Epithelial cell of proximal tubule (primary cell): Measurements from ENCODE around the gene FKBP1A. TPM values are rescaled to one million over a fixed set of nuclear protein-coding genes. Genes with fewer than 3 reads are reported as not detected.

Source experiments
- DNase-seq: peaks from one replicate; pipeline ENCODE4 v3.0.0-alpha.2; 2011; ENCODE audit warnings: low read depth
- H3K4me3 ChIP-seq: 2 replicates; pipeline ENCODE4 v1.5.1; 2011; ENCODE audit warnings: low read depth, mild to moderate bottlenecking, low read length
- CTCF ChIP-seq: conservative IDR thresholded peaks from 2 replicates; pipeline ENCODE4 v1.5.1; 2012; ENCODE audit warnings: low read depth, mild to moderate bottlenecking, low read length
- total RNA-seq: library from RNA; depleted of rRNA; stranded (reverse); fragments of >200 nt; gene quantifications from 2 replicates; pipeline ENCODE4 v1.2.3, GENCODE V29; 2015

FKBP1A gene
- total RNA-seq, 1 donor from 2014 or later: 188 TPM

- no peak for DNase-seq
- no peak for TF ChIP-seq CTCF
- H3K4me3 ChIP-seq: no peak overlapping the region
These were observed 58.1 kb downstream of the FKBP1A start for GRCh38 chr20:1334761-1335160.

DNA sequence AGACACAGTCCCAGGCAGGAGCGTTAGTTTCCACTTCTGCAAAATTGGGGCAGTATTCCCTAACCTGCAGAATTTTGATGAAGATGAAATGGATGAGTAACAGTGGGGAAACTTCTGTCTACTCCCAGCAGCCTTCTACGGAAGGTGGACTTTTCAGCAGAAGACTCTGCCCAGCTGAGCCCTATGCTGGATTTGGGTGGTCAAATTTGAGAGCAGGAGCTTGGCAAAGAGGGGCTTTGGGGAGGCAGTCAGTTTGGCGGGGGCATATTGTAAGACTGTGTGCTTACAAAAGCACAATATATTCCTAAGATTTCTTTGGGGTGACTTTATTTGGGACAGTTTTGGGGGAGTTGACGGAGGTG, 58.5 kb downstream of the FKBP1A start:
- DNase-seq: no peak
- no peak for TF ChIP-seq CTCF
- H3K4me3 ChIP-seq: no peak overlapping the region

DNA sequence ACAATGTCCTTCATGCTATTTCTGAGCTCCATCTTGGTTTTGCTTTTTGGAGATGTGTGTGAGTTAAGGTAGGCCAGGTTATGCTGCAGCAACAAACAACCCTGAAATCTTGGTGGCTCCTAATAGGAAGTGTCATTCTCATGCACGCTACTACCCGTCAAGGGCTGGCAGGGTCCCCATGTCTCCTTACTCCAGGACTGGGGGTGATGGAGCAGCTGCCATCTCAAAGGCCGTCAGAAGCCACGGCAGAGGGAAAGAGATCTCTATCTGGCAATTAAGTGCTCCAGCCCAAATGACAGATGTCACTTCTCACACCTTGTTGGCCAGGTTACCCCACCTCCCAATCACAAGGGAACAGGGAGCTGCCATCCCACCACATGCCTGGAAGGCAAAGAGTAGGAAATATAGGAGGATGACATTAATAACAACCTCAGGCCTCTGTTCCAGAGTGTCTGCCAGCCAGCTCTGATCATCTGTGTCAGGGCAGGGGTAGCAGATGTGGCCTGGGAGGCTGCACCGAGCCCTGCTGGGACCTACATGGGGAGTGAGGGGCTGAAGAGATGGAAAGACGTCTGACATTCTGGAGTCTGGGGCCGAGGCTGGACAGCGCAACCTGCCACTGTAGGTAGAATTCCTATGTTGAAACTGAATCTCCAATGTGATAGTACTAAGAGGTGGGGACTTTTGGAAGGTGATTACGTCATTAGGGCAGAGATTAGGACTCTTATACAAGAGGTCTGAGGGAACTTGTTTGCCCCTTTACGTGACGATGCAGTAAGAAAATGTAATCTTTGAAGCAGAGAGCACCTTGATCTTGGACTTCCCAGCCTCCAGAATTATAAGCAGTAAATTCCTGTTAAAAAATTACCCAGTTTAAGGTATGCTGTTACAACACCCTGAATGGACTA, 59.1 kb downstream of the FKBP1A start:
- no peak overlapping the region for H3K4me3 ChIP-seq
- DNase-seq: no peak
- TF ChIP-seq CTCF: no peak

DNA sequence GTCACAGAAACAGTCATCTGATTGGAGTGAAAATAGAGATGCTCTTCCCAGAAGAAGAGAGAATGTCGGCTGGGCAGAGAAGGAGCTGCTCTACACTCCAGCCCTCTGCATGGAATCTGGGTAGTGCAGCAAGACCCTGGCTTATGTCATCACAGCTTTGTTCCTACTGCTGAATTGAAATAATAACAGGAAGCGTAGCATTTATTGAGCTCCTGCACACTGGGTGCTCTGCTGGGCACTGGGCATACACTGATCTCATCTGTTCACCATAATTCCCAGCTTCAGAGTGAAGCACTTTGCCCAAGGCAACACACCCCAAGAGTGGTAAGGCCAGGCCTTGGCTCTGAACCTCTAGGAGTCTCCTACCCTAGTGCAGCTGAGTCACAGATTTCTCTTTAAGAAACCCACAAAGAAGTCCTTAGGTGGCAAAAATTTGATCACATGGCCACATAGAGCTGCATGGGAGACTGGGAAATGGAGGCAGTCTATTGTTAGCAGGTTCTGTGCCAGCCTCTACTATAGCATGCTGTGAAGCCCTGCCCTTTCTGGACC, 60.0 kb downstream of the FKBP1A start:
- TF ChIP-seq CTCF: no peak
- no peak for DNase-seq
- no peak overlapping the region for H3K4me3 ChIP-seq

DNA sequence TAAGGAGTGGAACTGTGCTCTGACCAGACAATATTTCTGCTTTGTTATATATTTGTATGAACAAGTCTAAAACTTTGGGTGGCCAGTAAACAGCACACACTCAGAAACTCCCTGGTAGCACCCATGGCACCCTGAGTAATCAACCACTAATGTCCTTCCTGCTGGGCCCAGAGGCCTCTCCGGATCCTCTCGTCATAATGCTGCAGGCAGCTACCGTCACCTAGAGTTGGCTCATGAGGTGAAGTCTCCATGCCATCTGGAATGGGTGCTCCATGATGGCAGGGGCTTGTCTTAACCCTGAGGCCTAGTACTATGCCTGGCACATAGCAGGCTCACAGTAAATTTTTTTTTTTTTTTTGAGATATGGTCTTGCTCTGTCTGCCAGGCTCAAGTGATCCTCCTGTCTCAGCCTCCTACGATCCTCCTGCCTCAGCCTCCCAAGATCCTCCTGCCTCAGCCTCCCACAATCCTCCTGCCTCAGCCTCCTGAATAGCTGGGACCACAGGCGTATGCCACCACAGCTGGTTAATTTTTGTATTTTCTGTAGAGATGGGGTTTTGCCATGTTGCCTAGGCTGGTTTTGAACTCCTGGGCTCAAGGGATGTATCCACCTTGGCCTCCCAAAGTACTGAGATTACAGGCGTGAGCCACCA, 60.9 kb downstream of the FKBP1A start:
- DNase-seq: no peak
- H3K4me3 ChIP-seq: no peak overlapping the region
- TF ChIP-seq CTCF: no peak

DNA sequence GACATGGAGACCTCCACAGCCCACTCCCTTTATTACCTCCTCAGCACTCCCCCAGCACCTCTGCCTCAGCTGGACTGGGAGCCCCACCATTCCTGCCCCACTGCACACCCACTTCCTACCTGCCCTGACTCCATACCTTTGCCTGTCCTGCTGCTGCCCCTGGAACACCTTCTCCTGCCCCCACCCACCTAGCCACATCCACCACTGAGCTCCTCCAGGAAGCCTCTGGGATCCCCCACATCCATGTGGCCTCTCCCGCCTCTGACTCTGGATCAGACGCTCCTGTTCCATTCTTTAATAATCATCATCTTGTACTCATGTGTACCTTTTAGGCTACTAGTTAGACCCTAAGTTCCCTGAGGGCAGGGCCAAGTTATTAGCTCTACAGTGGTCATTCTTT, 61.8 kb downstream of the FKBP1A start:
- TF ChIP-seq CTCF: no peak
- DNase-seq: no peak
- H3K4me3 ChIP-seq: no peak overlapping the region
